Ecto neural progenitor cell (in vitro differentiated cells): ENCODE data around the gene PCDHGA1.
A peak's percentile ranks its signal among the peaks of the same experiment; 100 is the strongest.

Experiments used
- DNase-seq: peaks from one replicate; pipeline ENCODE4 v3.0.0-alpha.2; 2018; ENCODE audit warnings: low spot score

The PCDHGA1 gene

DNA sequence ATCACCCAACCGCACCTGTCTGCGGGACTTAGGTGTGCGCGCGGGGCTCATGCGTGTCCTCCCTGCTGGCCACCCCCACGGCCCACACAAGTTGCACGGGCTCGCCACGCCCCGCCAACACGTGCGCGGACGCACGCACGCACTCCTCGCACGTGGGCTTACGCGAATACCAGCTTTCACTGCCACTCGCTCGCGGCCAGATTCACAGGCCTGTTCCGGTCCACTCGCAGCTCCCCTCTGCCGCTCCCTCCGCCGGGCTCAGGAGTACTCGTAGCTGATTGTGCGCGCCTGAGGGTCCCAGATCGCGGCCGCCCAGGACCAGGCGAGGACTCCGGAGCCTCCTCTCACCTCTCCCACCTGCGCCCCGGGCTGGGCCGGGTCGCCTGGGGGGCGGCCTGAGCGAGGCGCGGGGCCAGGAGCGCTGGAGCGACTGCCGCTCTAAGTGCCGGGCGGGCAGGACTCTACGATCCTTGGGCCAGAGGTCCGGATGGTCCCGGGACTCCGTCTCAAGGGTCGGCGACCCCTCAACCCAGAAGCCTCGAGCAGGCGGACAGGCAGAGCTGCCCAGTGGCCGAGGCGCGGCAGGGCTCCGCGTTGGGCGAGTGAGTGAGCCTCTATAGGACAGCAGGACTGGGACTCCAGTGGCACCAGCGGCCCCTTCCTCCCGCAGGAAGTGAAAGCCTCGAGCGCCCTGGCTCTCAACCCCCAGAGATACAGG lies 162.0 kb downstream of the PCDHGA1 start:
- DNase-seq = peak; percentile 64

DNA sequence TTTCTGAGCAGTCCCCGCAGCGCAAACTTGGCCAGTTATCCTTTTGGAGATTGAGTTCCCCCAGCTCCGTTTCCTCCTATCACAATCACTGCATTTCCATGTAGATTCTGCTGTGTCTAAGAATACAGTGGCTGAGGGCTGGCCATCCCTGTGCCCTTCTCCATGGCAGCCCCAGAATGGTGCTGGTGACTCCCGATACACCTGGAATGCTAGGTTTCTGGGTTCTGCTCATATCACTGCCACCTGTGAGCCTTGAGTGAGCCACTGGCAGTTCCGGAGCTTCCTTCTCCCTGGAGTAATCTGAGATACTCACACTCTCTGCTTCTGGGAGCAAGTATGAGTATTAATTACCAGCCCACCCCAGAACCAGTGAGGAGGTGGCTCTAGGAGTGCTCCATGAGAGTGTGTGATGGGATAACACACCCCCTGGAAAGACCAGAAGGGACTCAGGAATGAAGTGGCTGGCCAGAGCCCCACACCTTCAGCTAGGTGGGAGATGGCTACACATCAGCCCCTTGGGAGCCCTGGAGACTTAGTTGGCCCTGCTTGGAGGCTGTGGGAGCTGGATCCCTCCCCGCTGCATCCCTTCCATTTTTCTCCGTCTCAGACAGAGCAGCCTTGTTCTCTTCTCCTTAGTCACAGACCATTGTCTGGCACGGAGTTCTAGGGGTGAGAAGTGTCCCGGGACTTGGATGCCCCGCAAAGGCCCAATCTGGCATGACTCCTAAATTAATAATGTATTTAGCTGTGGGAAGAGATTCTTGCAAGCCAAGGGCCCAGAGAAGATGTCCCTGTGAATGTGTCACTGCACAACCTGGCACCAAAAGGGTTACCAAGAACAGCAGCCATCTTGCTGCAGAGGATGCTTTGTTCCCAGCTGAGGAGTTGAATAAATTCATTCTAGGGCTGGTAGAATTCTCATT lies 163.4 kb downstream of the PCDHGA1 start:
- DNase-seq = no peak

DNA sequence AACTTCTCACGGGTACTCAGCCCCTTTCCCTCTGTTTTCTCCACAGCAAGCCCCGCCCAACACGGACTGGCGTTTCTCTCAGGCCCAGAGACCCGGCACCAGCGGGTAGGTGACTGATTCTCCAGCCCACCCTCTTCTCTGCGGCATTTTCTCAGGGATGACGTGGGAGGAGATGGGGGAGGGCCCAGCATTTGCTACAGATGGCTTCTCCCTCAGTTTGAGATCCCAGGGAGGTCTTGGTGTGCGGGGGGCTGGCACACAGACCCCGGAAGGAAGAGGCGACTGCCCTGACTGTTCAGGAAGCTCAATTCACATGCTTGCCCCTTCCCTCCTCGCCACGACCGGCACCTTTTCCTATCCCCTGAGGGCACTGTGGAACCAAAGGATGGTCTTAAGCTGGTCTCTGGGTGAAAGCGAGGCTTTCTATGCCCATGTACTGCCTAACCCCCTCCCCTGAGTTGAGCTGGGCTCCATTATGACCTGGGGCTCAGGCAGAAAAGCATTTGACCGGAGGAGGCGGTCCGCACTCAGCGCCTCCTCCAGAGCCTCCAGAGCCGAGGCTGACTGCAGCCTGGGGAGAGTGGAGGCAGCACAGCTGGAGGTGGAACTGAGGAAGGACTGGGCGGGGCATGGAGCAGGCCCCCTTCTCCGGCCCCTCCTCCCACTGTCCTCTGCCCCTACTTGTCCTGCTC lies 164.6 kb downstream of the PCDHGA1 start:
- peak; percentile 82 for DNase-seq

DNA sequence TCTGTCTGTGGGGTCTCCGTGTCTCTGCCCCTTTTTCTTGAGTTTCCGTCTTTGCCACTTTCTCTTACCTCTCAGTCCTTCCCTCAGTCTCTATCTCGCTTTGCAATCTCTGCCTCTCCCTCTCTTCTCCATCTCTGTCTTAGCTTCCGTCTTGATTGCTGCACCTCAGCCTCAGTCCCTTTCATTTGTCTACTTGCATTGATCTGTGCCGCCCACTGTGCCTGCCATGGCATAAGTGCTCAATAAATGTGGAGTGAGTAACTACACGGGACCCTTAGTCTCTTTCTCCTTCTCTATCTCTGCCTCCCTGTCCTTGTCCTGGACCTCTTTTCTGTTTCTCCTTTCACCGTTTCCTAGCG lies 165.1 kb downstream of the PCDHGA1 start:
- no peak for DNase-seq

GRCh38 chr5:141496038-141496437 lies 165.7 kb downstream of the PCDHGA1 start:
- DNase-seq = no peak

GRCh38 chr5:141501761-141502160 lies 171.4 kb downstream of the PCDHGA1 start:
- no peak for DNase-seq

- DNase-seq = no peak
Observed at GRCh38 chr5:141503681-141504080, 173.4 kb downstream of the PCDHGA1 start.

DNA sequence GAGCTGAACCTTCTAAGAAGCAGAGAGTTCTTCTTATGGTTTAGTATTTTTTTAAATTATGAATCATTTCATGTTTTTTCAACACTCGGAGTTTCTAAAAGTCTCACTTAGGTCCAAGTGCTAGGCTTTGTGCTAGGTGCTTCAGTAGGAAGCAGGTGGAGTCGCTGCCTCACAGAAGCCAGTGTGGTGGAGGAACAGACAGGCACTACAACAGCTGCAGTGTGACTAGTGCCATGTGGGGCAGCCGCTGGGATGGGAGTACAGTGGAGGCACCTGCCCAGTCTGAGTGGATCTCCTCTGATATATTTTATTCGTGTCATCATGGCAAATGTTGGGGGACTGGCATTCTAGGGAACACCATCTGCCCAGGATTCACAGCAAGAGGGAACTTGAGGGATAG lies 173.9 kb downstream of the PCDHGA1 start:
- no peak for DNase-seq

GRCh38 chr5:141506381-141507155 lies 176.3 kb downstream of the PCDHGA1 start:
- no peak for DNase-seq

- no peak for DNase-seq
Observed at GRCh38 chr5:141507387-141508091, 177.2 kb downstream of the PCDHGA1 start.

- no peak for DNase-seq
Observed at GRCh38 chr5:141508440-141508797, 178.1 kb downstream of the PCDHGA1 start.

DNA sequence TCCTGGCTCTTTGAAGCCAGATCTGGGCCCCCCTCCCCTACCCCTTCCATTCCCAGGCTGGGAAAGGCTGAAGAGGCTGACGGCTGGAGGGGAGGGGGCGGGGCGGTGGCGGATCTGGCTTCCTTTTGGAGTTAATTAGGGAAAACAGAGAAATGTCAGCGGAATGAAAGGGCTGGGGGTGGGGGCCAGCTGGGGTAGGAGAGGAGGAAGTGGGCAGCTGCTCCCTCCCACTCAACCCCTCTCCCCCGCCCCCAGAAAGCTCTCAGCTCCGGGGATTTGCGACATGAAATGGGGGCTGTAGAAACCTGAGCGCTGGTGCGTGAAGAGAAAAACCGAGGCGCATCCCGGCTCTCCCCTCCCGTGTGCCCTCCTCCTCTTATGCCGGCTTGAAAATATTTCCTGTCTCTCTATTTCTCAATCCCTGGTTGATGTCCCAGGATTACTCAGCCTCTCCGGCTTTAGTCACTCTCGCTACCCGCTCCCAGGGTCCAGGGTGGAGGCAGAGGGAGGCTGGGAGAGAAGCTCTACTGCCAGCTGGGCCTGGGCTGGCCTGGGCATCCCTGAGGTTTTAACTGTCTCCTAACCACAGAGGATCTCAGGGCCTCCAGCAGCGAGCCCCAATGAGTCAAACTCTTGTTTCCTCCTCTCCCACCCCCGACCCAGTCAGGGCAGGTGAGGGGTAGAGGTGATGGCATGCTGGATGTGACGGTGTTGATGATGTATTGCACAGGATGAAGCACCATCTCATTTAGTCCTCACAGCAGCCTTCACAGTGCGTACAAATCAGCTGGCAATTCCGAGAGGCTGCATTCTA lies 178.7 kb downstream of the PCDHGA1 start:
- peak; percentile 91 for DNase-seq

DNA sequence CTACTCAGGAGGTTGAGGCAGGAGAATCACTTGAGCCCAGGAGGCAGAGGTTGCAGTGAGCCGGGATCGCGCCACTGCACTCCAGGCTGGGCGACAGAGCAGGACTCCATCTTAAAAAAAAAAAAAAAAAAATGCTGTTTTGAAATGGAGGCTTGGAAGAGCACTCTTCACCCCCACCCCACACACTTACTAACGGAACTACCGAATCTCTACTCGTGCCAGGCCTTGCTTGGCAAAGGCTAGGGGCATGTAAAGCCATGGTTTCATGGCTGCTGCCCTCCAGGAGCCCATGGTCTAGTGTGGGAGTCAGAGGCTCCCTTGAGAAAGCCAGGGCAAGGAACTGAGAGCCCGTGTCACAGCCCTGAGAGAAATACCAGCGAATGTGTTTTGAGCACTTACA lies 179.8 kb downstream of the PCDHGA1 start:
- no peak for DNase-seq

DNA sequence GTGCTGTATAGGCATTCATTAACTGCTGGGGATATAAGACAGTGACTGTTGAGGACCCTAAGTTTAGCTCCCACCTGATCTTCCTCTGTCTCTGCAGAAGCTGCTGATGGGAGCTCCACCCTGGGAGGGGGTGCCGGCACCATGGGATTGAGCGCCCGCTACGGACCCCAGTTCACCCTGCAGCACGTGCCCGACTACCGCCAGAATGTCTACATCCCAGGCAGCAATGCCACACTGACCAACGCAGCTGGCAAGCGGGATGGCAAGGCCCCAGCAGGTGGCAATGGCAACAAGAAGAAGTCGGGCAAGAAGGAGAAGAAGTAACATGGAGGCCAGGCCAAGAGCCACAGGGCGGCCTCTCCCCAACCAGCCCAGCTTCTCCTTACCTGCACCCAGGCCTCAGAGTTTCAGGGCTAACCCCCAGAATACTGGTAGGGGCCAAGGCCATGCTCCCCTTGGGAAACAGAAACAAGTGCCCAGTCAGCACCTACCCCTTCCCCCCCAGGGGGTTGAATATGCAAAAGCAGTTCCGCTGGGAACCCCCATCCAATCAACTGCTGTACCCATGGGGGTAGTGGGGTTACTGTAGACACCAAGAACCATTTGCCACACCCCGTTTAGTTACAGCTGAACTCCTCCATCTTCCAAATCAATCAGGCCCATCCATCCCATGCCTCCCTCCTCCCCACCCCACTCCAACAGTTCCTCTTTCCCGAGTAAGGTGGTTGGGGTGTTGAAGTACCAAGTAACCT lies 180.7 kb downstream of the PCDHGA1 start:
- DNase-seq = no peak

DNA sequence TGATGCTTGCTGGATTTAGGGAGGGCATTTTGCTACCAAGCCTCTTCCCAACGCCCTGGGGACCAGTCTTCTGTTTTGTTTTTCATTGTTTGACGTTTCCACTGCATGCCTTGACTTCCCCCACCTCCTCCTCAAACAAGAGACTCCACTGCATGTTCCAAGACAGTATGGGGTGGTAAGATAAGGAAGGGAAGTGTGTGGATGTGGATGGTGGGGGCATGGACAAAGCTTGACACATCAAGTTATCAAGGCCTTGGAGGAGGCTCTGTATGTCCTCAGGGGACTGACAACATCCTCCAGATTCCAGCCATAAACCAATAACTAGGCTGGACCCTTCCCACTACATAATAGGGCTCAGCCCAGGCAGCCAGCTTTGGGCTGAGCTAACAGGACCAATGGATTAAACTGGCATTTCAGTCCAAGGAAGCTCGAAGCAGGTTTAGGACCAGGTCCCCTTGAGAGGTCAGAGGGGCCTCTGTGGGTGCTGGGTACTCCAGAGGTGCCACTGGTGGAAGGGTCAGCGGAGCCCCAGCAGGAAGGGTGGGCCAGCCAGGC lies 181.5 kb downstream of the PCDHGA1 start:
- no peak for DNase-seq

- DNase-seq = peak; percentile 92
Observed at GRCh38 chr5:141512390-141512910, 182.1 kb downstream of the PCDHGA1 start.

DNA sequence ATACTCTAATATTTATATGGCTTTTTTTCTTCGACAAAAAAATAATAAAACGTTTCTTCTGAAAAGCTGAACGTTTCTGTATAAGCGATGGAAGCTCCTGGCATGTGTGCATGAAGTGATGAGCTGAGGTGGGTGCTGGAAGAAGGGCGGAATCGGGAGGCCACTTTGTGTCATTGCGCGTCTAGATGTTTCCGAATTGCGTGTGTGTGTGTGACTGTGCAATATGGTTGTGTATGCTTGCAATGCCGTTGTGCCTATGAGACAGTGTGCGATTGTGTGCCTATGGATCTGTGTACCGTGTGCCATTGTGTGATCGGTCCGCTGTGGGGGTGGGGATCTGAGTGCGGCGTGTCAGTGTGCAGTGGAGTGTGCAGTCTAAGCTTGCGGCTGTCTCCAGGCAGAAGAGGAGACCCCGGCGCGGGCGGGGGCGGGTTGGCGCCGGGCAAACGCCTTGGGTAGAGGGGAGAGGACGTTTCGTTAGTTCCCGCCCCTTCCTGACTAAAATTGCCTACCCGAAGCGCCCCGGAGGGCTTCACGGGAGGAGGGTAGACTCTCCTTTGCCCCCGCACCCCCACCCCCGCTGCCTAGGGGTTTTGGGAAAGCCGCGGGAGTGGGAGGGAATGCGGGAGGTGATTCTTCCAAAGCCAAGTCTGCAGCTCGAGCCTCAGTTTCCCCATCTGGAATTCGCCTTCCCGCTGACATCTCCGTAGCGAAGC lies 182.8 kb downstream of the PCDHGA1 start:
- DNase-seq = peak; percentile 84

- DNase-seq = peak; percentile 84
Observed at GRCh38 chr5:141513627-141514329, 183.5 kb downstream of the PCDHGA1 start.
